HEK293T (cell line): Measurements from ENCODE around the gene JAK3.

Experiments used
- CTCF ChIA-PET: fragments of 350-600 bp; formaldehyde crosslinking; extraction: SDS; loops from one replicate; lab custom pipeline; 2021; ENCODE audit warnings: antibody characterized with exemption, inconsistent platforms; lab: Yijun Ruan, JAX
- POLR2A ChIA-PET: fragments of 350-600 bp; formaldehyde crosslinking; extraction: SDS; loops from one replicate; lab custom pipeline; 2020; ENCODE audit warnings: antibody characterized with exemption, inconsistent platforms; lab: Yijun Ruan, JAX
- DNase-seq: peaks from one replicate; pipeline ENCODE4 v3.0.0; 2012; ENCODE audit warnings: mixed read lengths; ENCODE audit errors: extremely low spot score
- ARNT ChIP-seq: fragments of 450-650 bp; IDR thresholded peaks from 2 replicates; pipeline ENCODE4 v1.6.1; 2017; ENCODE audit warnings: mild to moderate bottlenecking
- BHLHE40 ChIP-seq: fragments of 450-650 bp; IDR thresholded peaks from 2 replicates; pipeline ENCODE4 v1.6.1; 2016; ENCODE audit warnings: mild to moderate bottlenecking, moderate library complexity, borderline replicate concordance
- CTBP1 ChIP-seq: fragments of 450-650 bp; IDR thresholded peaks from 2 replicates; pipeline ENCODE4 v1.6.1; 2016; ENCODE audit warnings: borderline replicate concordance
- ELF4 ChIP-seq: fragments of 450-650 bp; IDR thresholded peaks from 2 replicates; pipeline ENCODE4 v1.6.1; 2017; ENCODE audit warnings: antibody characterized with exemption
- FOXA1 ChIP-seq: fragments of 450-650 bp; IDR thresholded peaks from 2 replicates; pipeline ENCODE4 v1.6.1; 2016; ENCODE audit warnings: mild to moderate bottlenecking
- FOXK2 ChIP-seq: fragments of 450-650 bp; IDR thresholded peaks from 2 replicates; pipeline ENCODE4 v1.6.1; 2016; ENCODE audit warnings: mild to moderate bottlenecking
- FOXM1 ChIP-seq: fragments of 450-650 bp; IDR thresholded peaks from 2 replicates; pipeline ENCODE4 v1.6.1; 2017; ENCODE audit warnings: mild to moderate bottlenecking, borderline replicate concordance
- HDGF ChIP-seq: fragments of 450-650 bp; IDR thresholded peaks from 2 replicates; pipeline ENCODE4 v1.6.1; 2017; ENCODE audit warnings: antibody characterized with exemption, borderline replicate concordance
- L3MBTL2 ChIP-seq: fragments of 450-650 bp; conservative IDR thresholded peaks from 2 replicates; pipeline ENCODE4 v1.6.1; 2016; ENCODE audit warnings: mild to moderate bottlenecking
- LEF1 ChIP-seq: fragments of 450-650 bp; IDR thresholded peaks from 2 replicates; pipeline ENCODE4 v1.6.1; 2017; ENCODE audit warnings: mild to moderate bottlenecking, borderline replicate concordance
- NFRKB ChIP-seq: fragments of 450-650 bp; IDR thresholded peaks from 2 replicates; pipeline ENCODE4 v1.6.1; 2016; ENCODE audit warnings: mild to moderate bottlenecking, moderate library complexity
- PKNOX1 ChIP-seq: fragments of 450-650 bp; IDR thresholded peaks from 2 replicates; pipeline ENCODE4 v1.6.1; 2016
- SP1 ChIP-seq: fragments of 450-650 bp; IDR thresholded peaks from 2 replicates; pipeline ENCODE4 v1.6.1; 2017
- SUZ12 ChIP-seq: fragments of 450-650 bp; IDR thresholded peaks from 2 replicates; pipeline ENCODE4 v1.6.1; 2016; ENCODE audit warnings: mild to moderate bottlenecking
- TARDBP ChIP-seq: fragments of 450-650 bp; IDR thresholded peaks from 2 replicates; pipeline ENCODE4 v1.6.1; 2016
- ZNF384 ChIP-seq: fragments of 450-650 bp; IDR thresholded peaks from 2 replicates; pipeline ENCODE4 v1.6.1; 2016

The JAK3 gene

GRCh38 chr19:17796013-17796837 lies 51.6 kb downstream of the JAK3 start:
- no peak for DNase-seq
- POLR2A ChIA-PET: interaction anchor here (0.7 to 1.3 kb wide), 2 partner anchors 63 to 285 kb away, joined by 3 to 5 read pairs; partner anchors contain the start of genes PGLS and RPL18A
- TF ChIP-seq SP1 (no peak), FOXM1 (no peak)
- CTCF ChIA-PET: no interaction called here

DNA sequence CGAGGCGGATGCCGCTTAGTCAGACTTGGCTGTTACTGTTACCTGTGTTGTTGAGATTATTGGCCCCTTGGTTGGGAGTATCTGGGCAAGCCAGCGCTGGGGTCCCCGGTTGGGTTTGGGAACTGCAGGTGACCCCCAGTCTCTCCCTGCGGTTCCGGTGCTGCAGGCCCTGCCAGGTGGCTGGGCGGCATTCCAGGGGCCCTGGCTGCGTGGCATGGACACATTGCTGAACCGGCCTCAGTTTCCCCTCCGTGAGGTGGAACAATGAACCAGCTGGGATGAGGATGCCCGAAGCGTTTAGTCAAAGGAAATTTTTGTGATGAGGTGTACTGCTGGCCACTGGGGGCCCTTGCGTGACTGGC lies 52.3 kb downstream of the JAK3 start:
- no peak for DNase-seq
- POLR2A ChIA-PET: interaction anchor here (0.7 kb wide), 1 partner anchor 284 kb away, joined by 3 read pairs; the partner anchor contains the start of gene PGLS
- CTCF ChIA-PET: no interaction called here
- no peak for TF ChIP-seq NFRKB
- no peak for TF ChIP-seq L3MBTL2
- TF ChIP-seq ZNF384: no peak
- no peak for TF ChIP-seq BHLHE40
- no peak for TF ChIP-seq CTBP1
- no peak for TF ChIP-seq PKNOX1
- no peak for TF ChIP-seq FOXK2
- no peak for TF ChIP-seq LEF1
- no peak for TF ChIP-seq SUZ12
- no peak for TF ChIP-seq FOXA1
- TF ChIP-seq TARDBP: no peak
- TF ChIP-seq FOXM1: no peak
- no peak for TF ChIP-seq ELF4
- no peak for TF ChIP-seq ARNT
- no peak for TF ChIP-seq HDGF
- no peak for TF ChIP-seq SP1

GRCh38 chr19:17794731-17795494 lies 52.9 kb downstream of the JAK3 start, which contains the start of gene B3GNT3:
TSS of gene B3GNT3 (plus strand) at chr19:17795138. CDS start at chr19:17807808, 12,670 bp downstream.
- ChIA-PET CTCF (no interaction called here), POLR2A (no interaction called here)
- no peak for TF ChIP-seq PKNOX1
- TF ChIP-seq L3MBTL2: no peak
- no peak for TF ChIP-seq CTBP1
- TF ChIP-seq SP1: no peak
- TF ChIP-seq FOXA1: no peak
- TF ChIP-seq FOXM1: no peak
- no peak for TF ChIP-seq SUZ12
- TF ChIP-seq ELF4: no peak
- no peak for TF ChIP-seq ARNT
- TF ChIP-seq LEF1: no peak
- no peak for TF ChIP-seq FOXK2
- no peak for TF ChIP-seq ZNF384
- no peak for TF ChIP-seq HDGF
- peak; percentile 65 for DNase-seq

GRCh38 chr19:17794412-17794730 lies 53.4 kb downstream of the JAK3 start:
- no peak for DNase-seq
- TF ChIP-seq SP1 (no peak), NFRKB (no peak), BHLHE40 (no peak), FOXM1 (no peak), L3MBTL2 (no peak), ZNF384 (no peak), HDGF (no peak), FOXA1 (no peak), TARDBP (no peak), CTBP1 (no peak), ARNT (no peak), LEF1 (no peak)
- ChIA-PET CTCF (no interaction called here), POLR2A (no interaction called here)

- ChIA-PET POLR2A (no interaction called here), CTCF (no interaction called here)
- TF ChIP-seq PKNOX1 (no peak), SUZ12 (no peak), FOXM1 (no peak), TARDBP (no peak), FOXA1 (no peak), BHLHE40 (no peak), NFRKB (no peak)
- no peak for DNase-seq
These were observed 57.6 kb downstream of the JAK3 start for GRCh38 chr19:17790059-17790780.
